Superior temporal gyrus (tissue), 1 donor: ENCODE results near the gene RAP1GDS1.
A peak's percentile ranks its signal among the peaks of the same experiment; 100 is the strongest.

ENCODE experiments used
- DNase-seq: peaks from one replicate; pipeline ENCODE4 v3.0.0-alpha.2; 2016; ENCODE audit errors: extremely low spot score

Gene RAP1GDS1

GRCh38 chr4:98260579-98261404 is at the start of gene RAP1GDS1:
Gene RAP1GDS1 (plus strand): TSS chr4:98261384. CDS start chr4:98261566, 182 bp downstream.
- DNase-seq: peak; percentile 94

- no peak for DNase-seq
Measured at GRCh38 chr4:98222306-98222705, 38.9 kb upstream of the RAP1GDS1 start.

GRCh38 chr4:98226396-98226795 is 34.8 kb upstream of the RAP1GDS1 start:
- no peak for DNase-seq

GRCh38 chr4:98230961-98231360 is 30.2 kb upstream of the RAP1GDS1 start:
- DNase-seq: peak; percentile 18

GRCh38 chr4:98232202-98232601 is 29.0 kb upstream of the RAP1GDS1 start:
- no peak for DNase-seq

GRCh38 chr4:98237204-98237603 is 24.0 kb upstream of the RAP1GDS1 start:
- DNase-seq: no peak

GRCh38 chr4:98242063-98242462 is 19.1 kb upstream of the RAP1GDS1 start:
- no peak for DNase-seq

- no peak for DNase-seq
Measured at GRCh38 chr4:98242538-98242937, 18.6 kb upstream of the RAP1GDS1 start.

GRCh38 chr4:98245226-98245625 is 16.0 kb upstream of the RAP1GDS1 start:
- no peak for DNase-seq

GRCh38 chr4:98248934-98249333 is 12.2 kb upstream of the RAP1GDS1 start:
- DNase-seq: no peak

GRCh38 chr4:98249831-98250230 is 11.4 kb upstream of the RAP1GDS1 start:
- no peak for DNase-seq

GRCh38 chr4:98253499-98253898 is 7.7 kb upstream of the RAP1GDS1 start:
- no peak for DNase-seq

- peak; percentile 59 for DNase-seq
Measured at GRCh38 chr4:98260047-98260578, 1.1 kb upstream of the RAP1GDS1 start.

- peak; percentile 67 for DNase-seq
Measured at GRCh38 chr4:98261405-98262291, 464 bp downstream of the RAP1GDS1 start.

- DNase-seq: peak; percentile 61
Measured at GRCh38 chr4:98262431-98262830, 1.2 kb downstream of the RAP1GDS1 start.

GRCh38 chr4:98267498-98267897 is 6.3 kb downstream of the RAP1GDS1 start:
- DNase-seq: no peak

- no peak for DNase-seq
Measured at GRCh38 chr4:98275145-98275544, 14.0 kb downstream of the RAP1GDS1 start.

GRCh38 chr4:98283219-98284189 is 22.3 kb downstream of the RAP1GDS1 start:
- no peak for DNase-seq

GRCh38 chr4:98284640-98285046 is 23.5 kb downstream of the RAP1GDS1 start:
- no peak for DNase-seq

GRCh38 chr4:98285676-98286075 is 24.5 kb downstream of the RAP1GDS1 start:
- no peak for DNase-seq

- no peak for DNase-seq
Measured at GRCh38 chr4:98287328-98287727, 26.1 kb downstream of the RAP1GDS1 start.
